ENCODE data around the gene UAP1L1.

DNA sequence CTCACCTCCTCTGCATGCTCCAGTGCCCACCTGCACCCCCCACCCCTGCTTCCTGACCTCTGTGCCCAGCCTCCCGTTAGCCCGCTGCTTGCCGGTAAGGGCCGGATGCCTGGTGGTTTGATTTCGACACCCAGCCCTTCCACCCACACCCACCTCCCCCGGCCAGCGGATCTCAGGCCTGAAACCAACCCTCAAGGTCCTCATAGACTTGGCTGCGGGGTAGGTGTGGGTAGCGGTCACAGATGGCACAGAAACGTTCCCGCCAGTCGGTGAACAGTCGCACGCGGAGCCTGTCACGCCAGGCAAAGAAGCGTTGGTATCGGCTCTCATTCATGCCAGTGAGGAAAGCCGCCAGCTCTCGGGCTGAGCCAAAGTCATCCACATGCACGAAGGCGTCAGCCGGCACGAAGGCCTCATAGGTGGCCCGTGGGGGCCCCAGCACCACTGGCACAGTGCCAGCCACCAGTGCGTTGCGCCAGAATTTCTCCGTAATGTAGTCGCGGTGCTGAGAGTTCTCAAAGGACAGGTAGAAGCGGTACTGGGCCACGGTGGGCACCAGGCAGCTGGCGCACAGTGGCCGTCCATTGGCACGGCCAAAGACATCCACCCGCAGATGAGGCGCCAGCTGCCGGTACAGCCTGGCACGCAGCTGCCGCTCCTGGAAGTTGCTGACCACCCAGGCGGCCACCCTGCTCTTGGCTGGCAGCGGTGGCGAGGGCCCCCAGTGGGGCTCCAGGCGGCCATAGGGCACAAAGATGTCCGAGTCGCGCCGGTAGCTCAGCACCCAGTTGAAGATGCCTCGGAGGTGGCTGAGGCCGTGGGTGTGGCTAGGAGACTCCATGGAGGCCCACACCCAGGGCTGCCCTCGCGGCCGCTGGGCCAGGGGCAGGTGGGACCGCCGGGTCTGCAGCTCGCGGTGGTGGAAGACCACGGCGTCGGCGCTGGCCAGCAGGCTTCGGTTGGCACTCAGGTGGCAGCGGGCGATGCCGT, 46.5 kb upstream of the UAP1L1 start:
- TF ChIP-seq, protein P1, sequence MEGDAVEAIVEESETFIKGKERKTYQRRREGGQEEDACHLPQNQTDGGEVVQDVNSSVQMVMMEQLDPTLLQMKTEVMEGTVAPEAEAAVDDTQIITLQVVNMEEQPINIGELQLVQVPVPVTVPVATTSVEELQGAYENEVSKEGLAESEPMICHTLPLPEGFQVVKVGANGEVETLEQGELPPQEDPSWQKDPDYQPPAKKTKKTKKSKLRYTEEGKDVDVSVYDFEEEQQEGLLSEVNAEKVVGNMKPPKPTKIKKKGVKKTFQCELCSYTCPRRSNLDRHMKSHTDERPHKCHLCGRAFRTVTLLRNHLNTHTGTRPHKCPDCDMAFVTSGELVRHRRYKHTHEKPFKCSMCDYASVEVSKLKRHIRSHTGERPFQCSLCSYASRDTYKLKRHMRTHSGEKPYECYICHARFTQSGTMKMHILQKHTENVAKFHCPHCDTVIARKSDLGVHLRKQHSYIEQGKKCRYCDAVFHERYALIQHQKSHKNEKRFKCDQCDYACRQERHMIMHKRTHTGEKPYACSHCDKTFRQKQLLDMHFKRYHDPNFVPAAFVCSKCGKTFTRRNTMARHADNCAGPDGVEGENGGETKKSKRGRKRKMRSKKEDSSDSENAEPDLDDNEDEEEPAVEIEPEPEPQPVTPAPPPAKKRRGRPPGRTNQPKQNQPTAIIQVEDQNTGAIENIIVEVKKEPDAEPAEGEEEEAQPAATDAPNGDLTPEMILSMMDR (IDR thresholded peaks at IDR 0.05; ENCODE audit: insufficient read depth, low read length) = no peak
- TF ChIP-seq SPI1 (IDR thresholded peaks at IDR 0.05; ENCODE audit: borderline replicate concordance, low read depth) (peak; percentile 2; the same call in 1 of the 2 replicates), POLR2AphosphoS5 (IDR thresholded peaks at IDR 0.05; ENCODE audit: low read depth) (peak; percentile 99)

All from HL-60 (cell line).